NCI-H526 treated with DMSO at 0.1 percent for 48 hours (cell line): Measurements from ENCODE around the gene IL19.
"Not testable (repeated sequence)": the region's sequence is repeated elsewhere in the genome, so short reads cannot be mapped to it uniquely, and the experiment has no call there.

Source experiments
- DNase-seq: peaks from one replicate; lab custom pipeline; 2025; lab: John Stamatoyannopoulos, UW

Gene IL19

GRCh38 chr1:206833801-206834200, 63.2 kb downstream of the IL19 start:
- DNase-seq, result no peak

- no peak for DNase-seq
Observed at GRCh38 chr1:206834217-206834616, 63.6 kb downstream of the IL19 start.

- DNase-seq, result no peak
Observed at GRCh38 chr1:206834711-206835110, 64.1 kb downstream of the IL19 start.

GRCh38 chr1:206835186-206835585, 64.6 kb downstream of the IL19 start:
- no peak for DNase-seq

- DNase-seq, result no peak
Observed at GRCh38 chr1:206836111-206836510, 65.5 kb downstream of the IL19 start.

GRCh38 chr1:206839006-206839560, 68.5 kb downstream of the IL19 start:
- DNase-seq, result no peak

- no peak for DNase-seq
Observed at GRCh38 chr1:206839857-206840256, 69.3 kb downstream of the IL19 start.

GRCh38 chr1:206841609-206842323, 71.2 kb downstream of the IL19 start:
- no peak for DNase-seq

- no peak for DNase-seq
Observed at GRCh38 chr1:206842854-206843253, 72.3 kb downstream of the IL19 start.

GRCh38 chr1:206843626-206844025, 73.1 kb downstream of the IL19 start:
- no peak for DNase-seq

GRCh38 chr1:206846487-206846886, 75.9 kb downstream of the IL19 start:
- DNase-seq, result no peak

- no peak for DNase-seq
Observed at GRCh38 chr1:206847337-206847834, 76.8 kb downstream of the IL19 start.

- DNase-seq, result no peak
Observed at GRCh38 chr1:206847946-206848345, 77.4 kb downstream of the IL19 start.

- DNase-seq, result no peak
Observed at GRCh38 chr1:206850401-206850800, 79.8 kb downstream of the IL19 start.

GRCh38 chr1:206851341-206852010, 80.9 kb downstream of the IL19 start:
- DNase-seq, result no peak

- DNase-seq, result not testable (repeated sequence)
Observed at GRCh38 chr1:206852662-206853061, 82.1 kb downstream of the IL19 start.

- DNase-seq, result not testable (repeated sequence)
Observed at GRCh38 chr1:206853696-206854095, 83.1 kb downstream of the IL19 start.

GRCh38 chr1:206854401-206855129, 84.0 kb downstream of the IL19 start:
- DNase-seq, result no peak

- no peak for DNase-seq
Observed at GRCh38 chr1:206855859-206856258, 85.3 kb downstream of the IL19 start.

- no peak for DNase-seq
Observed at GRCh38 chr1:206856674-206857464, 86.3 kb downstream of the IL19 start.

- no peak for DNase-seq
Observed at GRCh38 chr1:206859082-206859521, 88.5 kb downstream of the IL19 start.

- no peak for DNase-seq
Observed at GRCh38 chr1:206860165-206860564, 89.6 kb downstream of the IL19 start.
